Gastroesophageal sphincter (tissue), 3 donors: Measurements from ENCODE around the gene STT3B.

Experiments
- EP300 ChIP-seq: sonication (generic); formaldehyde crosslinking; IDR thresholded peaks from one replicate; pipeline ENCODE4 v1.6.1; 2017; ENCODE audit warnings: antibody characterized with exemption, mild to moderate bottlenecking
- POLR2A ChIP-seq, 2 donors: fragments of 450-650 bp; IDR thresholded peaks; one replicate each; pipeline ENCODE4 v1.6.1; 2017; ENCODE audit warnings: antibody characterized with exemption in 2 of 2, mild to moderate bottlenecking in 2 of 2, moderate library complexity in 1 of 2
- POLR2AphosphoS5 ChIP-seq: sonication (generic); formaldehyde crosslinking; IDR thresholded peaks from one replicate; pipeline ENCODE4 v1.6.1; 2017; ENCODE audit warnings: antibody characterized with exemption
- TF ChIP-seq, protein P1 (sequence below), 4 experiments: fragments of 200-600 bp in 2 of 4; fragments of 450-650 bp in 2 of 4; sonication (generic) in 1 of 4; IDR thresholded peaks; one replicate each; pipeline ENCODE4 v1.5.1; 2017 to 2019; ENCODE audit warnings: antibody characterized with exemption in 4 of 4, mild to moderate bottlenecking in 2 of 4, moderate library complexity in 2 of 4

DNA sequence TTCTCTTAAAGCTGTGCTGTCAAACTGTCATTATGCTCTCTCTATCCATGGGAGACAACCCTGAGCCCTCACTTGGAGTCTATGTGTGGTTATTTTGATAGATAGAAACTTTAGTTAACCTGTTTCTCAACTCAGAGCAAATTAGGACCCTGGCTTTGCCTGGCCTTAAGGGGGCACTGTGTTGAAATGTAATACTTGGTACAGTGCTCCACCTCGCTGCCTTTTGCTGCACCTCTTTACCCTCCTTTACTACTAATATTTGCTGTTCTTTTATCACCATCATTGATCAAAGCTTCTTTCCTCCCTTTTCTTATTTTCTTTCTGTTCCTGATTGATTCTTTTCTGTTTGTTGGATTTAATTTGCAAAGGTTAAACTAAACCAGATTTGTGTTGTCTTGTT, 34.3 kb downstream of the STT3B start:
- TF ChIP-seq, protein P1, sequence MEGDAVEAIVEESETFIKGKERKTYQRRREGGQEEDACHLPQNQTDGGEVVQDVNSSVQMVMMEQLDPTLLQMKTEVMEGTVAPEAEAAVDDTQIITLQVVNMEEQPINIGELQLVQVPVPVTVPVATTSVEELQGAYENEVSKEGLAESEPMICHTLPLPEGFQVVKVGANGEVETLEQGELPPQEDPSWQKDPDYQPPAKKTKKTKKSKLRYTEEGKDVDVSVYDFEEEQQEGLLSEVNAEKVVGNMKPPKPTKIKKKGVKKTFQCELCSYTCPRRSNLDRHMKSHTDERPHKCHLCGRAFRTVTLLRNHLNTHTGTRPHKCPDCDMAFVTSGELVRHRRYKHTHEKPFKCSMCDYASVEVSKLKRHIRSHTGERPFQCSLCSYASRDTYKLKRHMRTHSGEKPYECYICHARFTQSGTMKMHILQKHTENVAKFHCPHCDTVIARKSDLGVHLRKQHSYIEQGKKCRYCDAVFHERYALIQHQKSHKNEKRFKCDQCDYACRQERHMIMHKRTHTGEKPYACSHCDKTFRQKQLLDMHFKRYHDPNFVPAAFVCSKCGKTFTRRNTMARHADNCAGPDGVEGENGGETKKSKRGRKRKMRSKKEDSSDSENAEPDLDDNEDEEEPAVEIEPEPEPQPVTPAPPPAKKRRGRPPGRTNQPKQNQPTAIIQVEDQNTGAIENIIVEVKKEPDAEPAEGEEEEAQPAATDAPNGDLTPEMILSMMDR (IDR thresholded peaks at IDR 0.05): peak in 1 of 4 experiments; percentile 22
- TF ChIP-seq POLR2A (IDR thresholded peaks at IDR 0.05) (no peak), POLR2AphosphoS5 (no peak), EP300 (no peak)
